Thoracic aorta (tissue), 2 donors: ENCODE data around the gene MAP7D1. TPM values are rescaled to one million over a fixed set of nuclear protein-coding genes. Genes with fewer than 3 reads are reported as not detected.
"Not testable (repeated sequence)": the region's sequence is repeated elsewhere in the genome, so short reads cannot be mapped to it uniquely, and the experiment has no call there.

Experiments used
- ATAC-seq: fragments of 150-250 bp; one replicate; pipeline ENCODE4 v1.8.0; 2017; ENCODE audit warnings: low read depth; ENCODE audit not compliant: insufficient number of reproducible peaks, low FRiP score
- DNase-seq: peaks from one replicate; pipeline ENCODE4 v3.0.0-alpha.2; 2020; ENCODE audit warnings: low spot score
- H3K27ac ChIP-seq, 2 donors: fragments of 200-600 bp; sonication (generic); 1 replicate in 1 of 2; 2 replicates in 1 of 2; pipeline ENCODE4 v1.5.1; 2016; ENCODE audit warnings: mild to moderate bottlenecking in 2 of 2, moderate library complexity in 2 of 2
- H3K27me3 ChIP-seq: fragments of 200-600 bp; sonication (generic); replicated peaks from 2 replicates; pipeline ENCODE4 v1.6.0; 2016; ENCODE audit warnings: mild to moderate bottlenecking; ENCODE audit not compliant: insufficient read depth
- H3K36me3 ChIP-seq: fragments of 200-600 bp; sonication (generic); one replicate; pipeline ENCODE4 v1.5.1; 2016
- H3K4me1 ChIP-seq, 2 donors: fragments of 200-600 bp; sonication (generic); 1 replicate in 1 of 2; 2 replicates in 1 of 2; pipeline versions ENCODE4 v1.5.1 to v1.6.0; 2016; ENCODE audit warnings: low read depth in 2 of 2, mild to moderate bottlenecking in 1 of 2; ENCODE audit not compliant: control insufficient read depth in 1 of 2
- H3K4me3 ChIP-seq: fragments of 200-600 bp; sonication (generic); 2 replicates; pipeline ENCODE4 v1.5.1; 2016; ENCODE audit warnings: mild to moderate bottlenecking
- H3K9me3 ChIP-seq: fragments of 200-600 bp; sonication (generic); 2 replicates; pipeline ENCODE4 v1.5.1; 2016
- CTCF ChIP-seq: fragments of 200-600 bp; sonication (generic); IDR thresholded peaks from one replicate; pipeline ENCODE4 v1.5.1; 2019; ENCODE audit warnings: antibody characterized with exemption
- total RNA-seq, 2 donors: library from RNA; depleted of rRNA; stranded (reverse); fragments of >200 nt; gene quantifications; one replicate each; pipeline versions ENCODE4 v1.1.0 to v1.2.3, GENCODE V29; 2016

MAP7D1 gene
- total RNA-seq, 2 donors from 2014 or later: 170 to 186 TPM

GRCh38 chr1:36223996-36224536 is 68.1 kb downstream of the MAP7D1 start, which contains the start of gene THRAP3:
Gene THRAP3, plus strand, starts transcription at chr1:36224443. Its CDS starts 58,121 bp downstream, at chr1:36282564.
- Histone ChIP-seq H3K4me3 (peak within 1 kb of the TSS; percentile 80), H3K27me3 (no peaks in the 10 kb centered on the region), H3K9me3 (no peaks in the 10 kb centered on the region), H3K27ac (peak within 1 kb of the TSS; percentile 93), H3K4me1 (peaks cover 24 to 48% of the 10 kb centered on the region in 2 donors), H3K36me3 (no peaks in the 10 kb centered on the region)
- no peak for TF ChIP-seq CTCF
- DNase-seq (peak; percentile 98), ATAC-seq (peak; percentile 98)

- no peaks in the 10 kb centered on the region for H3K27me3 ChIP-seq
- peaks cover 24 to 49% of the 10 kb centered on the region in 2 donors for H3K4me1 ChIP-seq
- peak; percentile 74 for TF ChIP-seq CTCF
Observed at GRCh38 chr1:36224537-36225282, 68.8 kb downstream of the MAP7D1 start.

GRCh38 chr1:36225283-36225899 is 69.4 kb downstream of the MAP7D1 start:
- H3K4me1 ChIP-seq: peaks cover 25 to 55% of the 10 kb centered on the region in 2 donors
- H3K27me3 ChIP-seq: no peaks in the 10 kb centered on the region
- ATAC-seq (no peak), DNase-seq (no peak)
- H3K27ac ChIP-seq: peak overlapping the region; percentile 91 to 92
- peak overlapping the region; percentile 80 for H3K4me3 ChIP-seq
- TF ChIP-seq CTCF: no peak
- H3K36me3 ChIP-seq: peaks cover 2% of the 10 kb centered on the region
- no peaks in the 10 kb centered on the region for H3K9me3 ChIP-seq

More at GRCh38 chr1:36224537-36225282, 68.8 kb downstream of the MAP7D1 start:
- no peaks in the 10 kb centered on the region for H3K9me3 ChIP-seq
- peak overlapping the region; percentile 91 to 92 for H3K27ac ChIP-seq
- DNase-seq (peak; percentile 70), ATAC-seq (peak; percentile 78)
- H3K36me3 ChIP-seq: no peaks in the 10 kb centered on the region
- peak overlapping the region; percentile 80 for H3K4me3 ChIP-seq

GRCh38 chr1:36230279-36230678 is 74.3 kb downstream of the MAP7D1 start:
- H3K27me3 ChIP-seq, ATAC-seq, H3K4me3 ChIP-seq, H3K9me3 ChIP-seq, H3K36me3 ChIP-seq, DNase-seq: not testable (repeated sequence)
- peak overlapping the region; percentile 11 to 15 for H3K27ac ChIP-seq
- peaks cover 46 to 89% of the 10 kb centered on the region in 2 donors for H3K4me1 ChIP-seq

Other genes with a start within 250 kb of the MAP7D1 start
- 10 to 100 TPM; 47.5 to 49.9 TPM for gene AGO3, start 225.1 kb upstream of the MAP7D1 start, total RNA-seq
- not detected for gene TEKT2, start 72.1 kb upstream of the MAP7D1 start, total RNA-seq
- 10 to 100 TPM; 34.0 to 34.1 TPM for gene ADPRS, start 67.3 kb upstream of the MAP7D1 start, total RNA-seq
- 100 to 1,000 TPM in 1 of 2 donors, 10 to 100 TPM in 1; 41.6 to 126 TPM for gene COL8A2, start 30.9 kb upstream of the MAP7D1 start, total RNA-seq
- gene TRAPPC3, start 6.7 kb upstream of the MAP7D1 start, total RNA-seq: 10 to 100 TPM; 78.5 to 92.3 TPM
- gene THRAP3, start 68.3 kb downstream of the MAP7D1 start, total RNA-seq: 100 to 1,000 TPM in 1 of 2 donors, 10 to 100 TPM in 1; 49.3 to 111 TPM
- 1 to 10 TPM; 3.9 to 5.6 TPM for gene SH3D21, start 150.2 kb downstream of the MAP7D1 start, total RNA-seq
- 100 to 1,000 TPM; 107 to 189 TPM for gene EVA1B, start 167.5 kb downstream of the MAP7D1 start, total RNA-seq
- 10 to 100 TPM; 60.3 to 61.5 TPM for gene STK40, start 229.8 kb downstream of the MAP7D1 start, total RNA-seq
- gene LSM10, start 241.7 kb downstream of the MAP7D1 start, total RNA-seq: 10 to 100 TPM; 14.4 to 34.4 TPM